Endothelial cell (in vitro differentiated cells): ENCODE results near the gene SYNE4. TPM values are rescaled to one million over a fixed set of nuclear protein-coding genes. Genes with fewer than 3 reads are reported as not detected.
A peak's percentile ranks its signal among the peaks of the same experiment; 100 is the strongest.

Experiments used
- DNase-seq: peaks from one replicate; pipeline ENCODE4 v3.0.0; 2021; ENCODE audit warnings: low spot score
- H3K27ac Mint-ChIP-seq: one replicate; pipeline ENCODE4 v1.8.0; 2021; ENCODE audit warnings: mixed read lengths, inconsistent platforms; ENCODE audit not compliant: unreplicated experiment
- H3K27me3 Mint-ChIP-seq: one replicate; pipeline ENCODE4 v1.8.0; 2021; ENCODE audit warnings: mild to moderate bottlenecking, moderate library complexity, mixed read lengths, inconsistent platforms; ENCODE audit not compliant: unreplicated experiment
- H3K36me3 Mint-ChIP-seq: one replicate; pipeline ENCODE4 v1.8.0; 2021; ENCODE audit warnings: mild to moderate bottlenecking, low read depth, mixed read lengths, inconsistent platforms; ENCODE audit not compliant: unreplicated experiment
- H3K4me1 Mint-ChIP-seq: one replicate; pipeline ENCODE4 v1.8.0; 2021; ENCODE audit warnings: mild to moderate bottlenecking, mixed read lengths, inconsistent platforms; ENCODE audit not compliant: unreplicated experiment
- H3K4me3 Mint-ChIP-seq: one replicate; pipeline ENCODE4 v1.8.0; 2021; ENCODE audit warnings: mild to moderate bottlenecking, mixed read lengths, inconsistent platforms; ENCODE audit not compliant: unreplicated experiment
- H3K9me3 Mint-ChIP-seq: one replicate; pipeline ENCODE4 v1.8.0; 2021; ENCODE audit warnings: mixed read lengths, inconsistent platforms; ENCODE audit not compliant: unreplicated experiment
- total RNA-seq: library from RNA; stranded (reverse); fragmentation: NEBNext Ultra II Directional; extraction: Animal tissue kit (Norgen Biotek cat#: 25700); gene quantifications from one replicate; pipeline ENCODE4 v1.2.1, GENCODE V29; 2021; ENCODE audit not compliant: unreplicated experiment
- TF ChIP-seq, protein P1 (sequence below): fragments of 200-600 bp; sonication (generic); IDR thresholded peaks from one replicate; pipeline ENCODE4 v1.5.0; 2021; ENCODE audit warnings: antibody characterized with exemption; ENCODE audit not compliant: unreplicated experiment

SYNE4 gene
- total RNA-seq, 1 donor from 2014 or later: 4.5 TPM

- no peak overlapping the region for H3K27ac Mint-ChIP-seq
- TF ChIP-seq, protein P1, sequence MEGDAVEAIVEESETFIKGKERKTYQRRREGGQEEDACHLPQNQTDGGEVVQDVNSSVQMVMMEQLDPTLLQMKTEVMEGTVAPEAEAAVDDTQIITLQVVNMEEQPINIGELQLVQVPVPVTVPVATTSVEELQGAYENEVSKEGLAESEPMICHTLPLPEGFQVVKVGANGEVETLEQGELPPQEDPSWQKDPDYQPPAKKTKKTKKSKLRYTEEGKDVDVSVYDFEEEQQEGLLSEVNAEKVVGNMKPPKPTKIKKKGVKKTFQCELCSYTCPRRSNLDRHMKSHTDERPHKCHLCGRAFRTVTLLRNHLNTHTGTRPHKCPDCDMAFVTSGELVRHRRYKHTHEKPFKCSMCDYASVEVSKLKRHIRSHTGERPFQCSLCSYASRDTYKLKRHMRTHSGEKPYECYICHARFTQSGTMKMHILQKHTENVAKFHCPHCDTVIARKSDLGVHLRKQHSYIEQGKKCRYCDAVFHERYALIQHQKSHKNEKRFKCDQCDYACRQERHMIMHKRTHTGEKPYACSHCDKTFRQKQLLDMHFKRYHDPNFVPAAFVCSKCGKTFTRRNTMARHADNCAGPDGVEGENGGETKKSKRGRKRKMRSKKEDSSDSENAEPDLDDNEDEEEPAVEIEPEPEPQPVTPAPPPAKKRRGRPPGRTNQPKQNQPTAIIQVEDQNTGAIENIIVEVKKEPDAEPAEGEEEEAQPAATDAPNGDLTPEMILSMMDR: no peak
- DNase-seq: no peak
- H3K9me3 Mint-ChIP-seq: no peaks in the 10 kb centered on the region
- H3K36me3 Mint-ChIP-seq: peaks cover 36% of the 10 kb centered on the region
- peaks cover 2% of the 10 kb centered on the region for H3K4me1 Mint-ChIP-seq
- H3K4me3 Mint-ChIP-seq: no peak overlapping the region
- peaks cover 2% of the 10 kb centered on the region for H3K27me3 Mint-ChIP-seq
Observed at GRCh38 chr19:36025541-36025940, 16.9 kb upstream of the SYNE4 start.

DNA sequence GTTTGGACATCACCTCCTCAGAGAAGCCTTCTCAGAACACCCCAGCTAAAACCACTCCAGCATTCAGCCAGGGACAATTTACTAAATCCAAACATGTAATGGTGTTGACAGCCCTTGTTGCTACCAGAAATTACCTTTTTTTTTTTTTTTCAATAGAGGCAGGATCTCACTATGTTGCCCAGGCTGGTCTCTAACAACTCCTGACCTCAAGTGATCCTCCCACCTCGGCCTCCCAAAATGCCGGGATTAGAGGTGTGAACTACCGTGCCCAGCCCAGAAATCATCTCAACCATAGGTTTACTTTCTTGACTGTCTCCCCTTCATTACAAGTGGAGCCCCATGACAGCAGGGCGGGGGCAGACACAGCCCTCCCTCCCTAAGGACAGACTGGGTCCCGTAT, 14.8 kb upstream of the SYNE4 start:
- Mint-ChIP-seq H3K4me3 (peak overlapping the region; percentile 45), H3K27ac (no peak overlapping the region), H3K4me1 (peaks cover 2% of the 10 kb centered on the region), H3K27me3 (no peaks in the 10 kb centered on the region), H3K9me3 (no peaks in the 10 kb centered on the region), H3K36me3 (peaks cover 25% of the 10 kb centered on the region)
- TF ChIP-seq, protein P1: no peak
- no peak for DNase-seq

- peaks cover 17% of the 10 kb centered on the region for H3K4me1 Mint-ChIP-seq
- DNase-seq: no peak
- H3K36me3 Mint-ChIP-seq: peaks cover 31% of the 10 kb centered on the region
- TF ChIP-seq, protein P1: no peak
- H3K27me3 Mint-ChIP-seq: peaks cover 13% of the 10 kb centered on the region
- H3K4me3 Mint-ChIP-seq: no peak overlapping the region
- H3K27ac Mint-ChIP-seq: no peak overlapping the region
- no peaks in the 10 kb centered on the region for H3K9me3 Mint-ChIP-seq
Observed at GRCh38 chr19:36019061-36019670, 10.6 kb upstream of the SYNE4 start.

- peak; percentile 98 for DNase-seq
- peaks cover 19% of the 10 kb centered on the region for H3K27me3 Mint-ChIP-seq
- H3K36me3 Mint-ChIP-seq: peaks cover 30% of the 10 kb centered on the region
- H3K4me1 Mint-ChIP-seq: peaks cover 33% of the 10 kb centered on the region
- H3K4me3 Mint-ChIP-seq: peak within 1 kb of the TSS; percentile 100
- TF ChIP-seq, protein P1: no peak
- no peaks in the 10 kb centered on the region for H3K9me3 Mint-ChIP-seq
- peak within 1 kb of the TSS; percentile 97 for H3K27ac Mint-ChIP-seq
Observed at GRCh38 chr19:36014012-36014924, 5.7 kb upstream of the SYNE4 start, which contains the start of gene ALKBH6. Gene ALKBH6, minus strand, starts transcription at chr19:36014213. Its CDS starts 816 bp downstream, at chr19:36013397.
